ENCODE results near the gene ANKRD29.

ANKRD29 gene

DNA sequence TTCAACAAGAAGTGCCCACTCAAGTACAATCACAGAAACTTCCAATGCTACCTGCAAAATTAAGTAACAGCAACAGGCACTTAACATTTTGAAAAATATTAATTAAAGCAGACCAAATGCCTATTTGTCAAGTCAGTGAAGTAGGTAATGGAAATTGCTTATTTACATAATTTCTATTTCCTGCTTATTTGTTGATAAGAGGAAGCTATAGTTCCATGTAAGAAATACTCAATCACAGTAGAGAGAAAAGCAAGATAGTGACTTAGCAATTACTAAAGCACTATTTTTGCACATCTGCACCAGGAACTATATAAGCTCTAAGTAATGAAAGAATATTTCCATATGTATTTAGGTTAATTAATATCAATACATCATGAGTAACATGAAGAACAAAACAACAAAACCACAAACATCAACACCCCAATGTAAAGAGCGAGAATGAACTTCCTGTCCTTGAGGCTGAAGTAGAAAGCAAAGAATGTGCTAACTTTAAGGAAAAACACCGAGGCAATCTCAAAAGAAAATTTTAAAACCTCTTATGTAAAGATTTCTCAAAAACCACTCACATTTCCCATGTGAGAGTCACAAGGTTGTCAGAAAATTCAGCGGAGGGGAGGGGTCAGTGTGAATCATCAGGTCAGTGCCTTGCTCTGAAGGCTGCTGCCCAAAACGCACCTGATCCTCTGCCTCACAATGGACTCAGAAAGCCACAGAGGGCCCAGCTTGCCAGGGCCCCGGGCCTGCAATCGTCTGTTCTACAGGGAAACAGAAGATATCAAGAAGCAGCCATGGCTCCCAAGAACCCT lies 88.9 kb downstream of the ANKRD29 start:
- H4K8ac ChIP-seq (ENCODE audit: low read depth, low read length): no peak overlapping the region
- no peak overlapping the region for H3K56ac ChIP-seq (ENCODE audit: low read length)
- no peak overlapping the region for H3K4ac ChIP-seq (ENCODE audit: low read depth, low read length)
- no peak overlapping the region for H2BK15ac ChIP-seq (replicated peaks; ENCODE audit: low read depth)
- no peaks in the 10 kb centered on the region for H3K4me1 ChIP-seq (ENCODE audit: control insufficient read depth, low read depth, low read length)
- DNase-seq: peak; percentile 55
- H4K5ac ChIP-seq (ENCODE audit: low read length): no peak overlapping the region
- H3K27me3 ChIP-seq (ENCODE audit: insufficient read depth, low read length, poor library complexity): no peaks in the 10 kb centered on the region
- no peak overlapping the region for H3K4me3 ChIP-seq (ENCODE audit: low read length)
- no peak overlapping the region for H2AK5ac ChIP-seq (ENCODE audit: low read length)
- H3K79me2 ChIP-seq (ENCODE audit: control insufficient read depth, insufficient read depth, low read length): peaks cover 10% of the 10 kb centered on the region
- H3K79me1 ChIP-seq (ENCODE audit: low read length): peaks cover 14% of the 10 kb centered on the region
- no peak overlapping the region for H2BK5ac ChIP-seq (ENCODE audit: low read length)
- no peak overlapping the region for H3K27ac ChIP-seq (ENCODE audit: low read depth, low read length)
- WGBS (ENCODE audit: extremely low coverage, insufficient coverage, low lambda C conversion rate): no CpG with 5 or more reads among the region's 6 CpGs
- no peak overlapping the region for H3K4me2 ChIP-seq (ENCODE audit: low read length)
- no peak overlapping the region for H3K18ac ChIP-seq (ENCODE audit: low read length)
- H3K23ac ChIP-seq (ENCODE audit: low read length): no peak overlapping the region
- no peak overlapping the region for H3K9ac ChIP-seq (ENCODE audit: low read length)
- no peak overlapping the region for H2BK120ac ChIP-seq (ENCODE audit: low read depth, low read length)
- peaks cover 8% of the 10 kb centered on the region for H3K36me3 ChIP-seq (ENCODE audit: control insufficient read depth, insufficient read depth, low read length)

DNA sequence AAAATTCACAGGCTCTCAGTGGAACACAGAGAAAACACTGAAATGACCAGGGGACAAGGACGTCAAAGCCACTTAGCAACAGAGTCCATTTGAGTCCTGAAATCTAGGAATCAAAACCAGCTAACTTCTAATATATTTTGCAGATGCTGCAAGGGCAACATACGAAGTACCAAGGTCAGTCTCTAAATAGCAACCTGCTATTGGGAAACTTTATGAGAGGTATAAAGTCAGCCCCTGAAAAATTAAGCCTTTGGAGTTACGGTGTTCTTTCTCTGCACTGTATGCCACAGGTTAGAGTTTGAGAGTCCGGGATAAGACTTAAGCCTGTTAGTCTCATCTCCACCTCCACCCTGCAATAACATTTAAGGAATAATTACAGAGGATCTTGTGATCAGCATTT lies 89.7 kb downstream of the ANKRD29 start:
- Histone ChIP-seq H2BK5ac (ENCODE audit: low read length) (no peak overlapping the region), H4K8ac (ENCODE audit: low read depth, low read length) (no peak overlapping the region), H2BK120ac (ENCODE audit: low read depth, low read length) (no peak overlapping the region), H3K18ac (ENCODE audit: low read length) (no peak overlapping the region), H3K4ac (ENCODE audit: low read depth, low read length) (no peak overlapping the region), H3K79me2 (ENCODE audit: control insufficient read depth, insufficient read depth, low read length) (peaks cover 3% of the 10 kb centered on the region), H3K36me3 (ENCODE audit: control insufficient read depth, insufficient read depth, low read length) (peaks cover 8% of the 10 kb centered on the region), H3K56ac (ENCODE audit: low read length) (no peak overlapping the region), H2BK15ac (replicated peaks; ENCODE audit: low read depth) (no peak overlapping the region), H3K79me1 (ENCODE audit: low read length) (peaks cover 7% of the 10 kb centered on the region), H4K5ac (ENCODE audit: low read length) (no peak overlapping the region), H3K4me3 (ENCODE audit: low read length) (no peak overlapping the region), H3K23ac (ENCODE audit: low read length) (no peak overlapping the region), H3K4me1 (ENCODE audit: control insufficient read depth, low read depth, low read length) (no peaks in the 10 kb centered on the region), H2AK5ac (ENCODE audit: low read length) (no peak overlapping the region), H3K4me2 (ENCODE audit: low read length) (no peak overlapping the region), H3K9ac (ENCODE audit: low read length) (no peak overlapping the region), H3K27ac (ENCODE audit: low read depth, low read length) (no peak overlapping the region), H3K27me3 (ENCODE audit: insufficient read depth, low read length, poor library complexity) (no peaks in the 10 kb centered on the region)
- no peak for DNase-seq
- no CpG with 5 or more reads among the region's 4 CpGs for WGBS (ENCODE audit: extremely low coverage, insufficient coverage, low lambda C conversion rate)

DNA sequence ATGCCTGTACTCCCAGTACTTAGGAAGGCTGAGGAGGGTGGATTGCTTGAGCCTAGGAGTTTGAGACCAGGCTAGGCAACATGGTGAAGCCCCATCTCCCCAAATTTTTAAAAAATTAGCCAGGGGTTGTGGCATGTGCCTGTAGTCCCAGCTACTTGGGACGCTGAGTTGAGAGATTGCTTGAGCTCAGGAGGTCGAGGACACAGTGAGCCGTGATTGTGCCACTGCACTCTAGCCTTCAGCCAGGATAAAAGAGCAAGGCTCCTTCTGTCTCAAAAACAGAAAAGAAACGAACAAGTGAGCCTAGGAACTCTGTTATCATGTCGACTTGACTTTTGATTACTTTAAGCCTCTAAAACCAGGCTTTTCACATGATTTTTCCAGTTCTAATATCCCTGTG lies 90.1 kb downstream of the ANKRD29 start:
- no peak overlapping the region for H2AK5ac ChIP-seq (ENCODE audit: low read length)
- no peak for DNase-seq
- H3K36me3 ChIP-seq (ENCODE audit: control insufficient read depth, insufficient read depth, low read length): peaks cover 8% of the 10 kb centered on the region
- H3K79me1 ChIP-seq (ENCODE audit: low read length): peaks cover 7% of the 10 kb centered on the region
- no peak overlapping the region for H3K4ac ChIP-seq (ENCODE audit: low read depth, low read length)
- H3K27ac ChIP-seq (ENCODE audit: low read depth, low read length): no peak overlapping the region
- no peak overlapping the region for H2BK15ac ChIP-seq (replicated peaks; ENCODE audit: low read depth)
- no peak overlapping the region for H3K9ac ChIP-seq (ENCODE audit: low read length)
- H3K18ac ChIP-seq (ENCODE audit: low read length): no peak overlapping the region
- no peak overlapping the region for H3K23ac ChIP-seq (ENCODE audit: low read length)
- no peak overlapping the region for H3K4me3 ChIP-seq (ENCODE audit: low read length)
- no peak overlapping the region for H2BK120ac ChIP-seq (ENCODE audit: low read depth, low read length)
- no CpG with 5 or more reads among the region's 5 CpGs for WGBS (ENCODE audit: extremely low coverage, insufficient coverage, low lambda C conversion rate)
- H2BK5ac ChIP-seq (ENCODE audit: low read length): no peak overlapping the region
- H4K5ac ChIP-seq (ENCODE audit: low read length): no peak overlapping the region
- no peaks in the 10 kb centered on the region for H3K4me1 ChIP-seq (ENCODE audit: control insufficient read depth, low read depth, low read length)
- no peak overlapping the region for H3K4me2 ChIP-seq (ENCODE audit: low read length)
- H3K27me3 ChIP-seq (ENCODE audit: insufficient read depth, low read length, poor library complexity): no peaks in the 10 kb centered on the region
- peaks cover 3% of the 10 kb centered on the region for H3K79me2 ChIP-seq (ENCODE audit: control insufficient read depth, insufficient read depth, low read length)
- H3K56ac ChIP-seq (ENCODE audit: low read length): no peak overlapping the region
- H4K8ac ChIP-seq (ENCODE audit: low read depth, low read length): no peak overlapping the region

DNA sequence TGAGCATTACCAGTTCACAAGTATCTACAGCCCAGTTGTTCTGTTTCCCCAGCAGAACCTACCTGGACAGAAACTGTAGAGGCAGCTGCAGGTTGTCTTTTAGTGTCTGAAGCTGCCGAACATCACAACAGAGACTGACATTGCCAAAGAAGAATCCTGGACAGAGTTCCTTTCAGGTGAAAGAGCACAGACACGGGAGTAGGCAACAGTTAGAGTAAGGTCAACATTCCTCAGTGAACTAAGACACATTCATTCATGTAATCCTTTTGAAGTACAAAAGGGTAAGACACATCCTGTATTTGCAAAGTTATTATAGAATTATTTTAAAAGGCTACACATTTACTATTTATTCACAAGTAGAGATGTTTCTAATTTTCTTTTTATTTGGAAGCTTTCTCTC lies 90.7 kb downstream of the ANKRD29 start:
- H2BK15ac ChIP-seq (replicated peaks; ENCODE audit: low read depth): no peak overlapping the region
- peaks cover 3% of the 10 kb centered on the region for H3K79me2 ChIP-seq (ENCODE audit: control insufficient read depth, insufficient read depth, low read length)
- no peak overlapping the region for H3K4me2 ChIP-seq (ENCODE audit: low read length)
- no peak overlapping the region for H2BK5ac ChIP-seq (ENCODE audit: low read length)
- no peaks in the 10 kb centered on the region for H3K4me1 ChIP-seq (ENCODE audit: control insufficient read depth, low read depth, low read length)
- H3K4me3 ChIP-seq (ENCODE audit: low read length): no peak overlapping the region
- no peak overlapping the region for H3K56ac ChIP-seq (ENCODE audit: low read length)
- no peak overlapping the region for H2AK5ac ChIP-seq (ENCODE audit: low read length)
- no peak overlapping the region for H3K9ac ChIP-seq (ENCODE audit: low read length)
- DNase-seq: no peak
- no peak overlapping the region for H3K23ac ChIP-seq (ENCODE audit: low read length)
- H3K27me3 ChIP-seq (ENCODE audit: insufficient read depth, low read length, poor library complexity): no peaks in the 10 kb centered on the region
- H3K18ac ChIP-seq (ENCODE audit: low read length): no peak overlapping the region
- WGBS (ENCODE audit: extremely low coverage, insufficient coverage, low lambda C conversion rate): no CpG with 5 or more reads among the region's 2 CpGs
- H3K27ac ChIP-seq (ENCODE audit: low read depth, low read length): no peak overlapping the region
- no peak overlapping the region for H2BK120ac ChIP-seq (ENCODE audit: low read depth, low read length)
- no peak overlapping the region for H4K8ac ChIP-seq (ENCODE audit: low read depth, low read length)
- no peak overlapping the region for H3K4ac ChIP-seq (ENCODE audit: low read depth, low read length)
- H3K36me3 ChIP-seq (ENCODE audit: control insufficient read depth, insufficient read depth, low read length): peaks cover 8% of the 10 kb centered on the region
- peaks cover 7% of the 10 kb centered on the region for H3K79me1 ChIP-seq (ENCODE audit: low read length)
- no peak overlapping the region for H4K5ac ChIP-seq (ENCODE audit: low read length)

DNA sequence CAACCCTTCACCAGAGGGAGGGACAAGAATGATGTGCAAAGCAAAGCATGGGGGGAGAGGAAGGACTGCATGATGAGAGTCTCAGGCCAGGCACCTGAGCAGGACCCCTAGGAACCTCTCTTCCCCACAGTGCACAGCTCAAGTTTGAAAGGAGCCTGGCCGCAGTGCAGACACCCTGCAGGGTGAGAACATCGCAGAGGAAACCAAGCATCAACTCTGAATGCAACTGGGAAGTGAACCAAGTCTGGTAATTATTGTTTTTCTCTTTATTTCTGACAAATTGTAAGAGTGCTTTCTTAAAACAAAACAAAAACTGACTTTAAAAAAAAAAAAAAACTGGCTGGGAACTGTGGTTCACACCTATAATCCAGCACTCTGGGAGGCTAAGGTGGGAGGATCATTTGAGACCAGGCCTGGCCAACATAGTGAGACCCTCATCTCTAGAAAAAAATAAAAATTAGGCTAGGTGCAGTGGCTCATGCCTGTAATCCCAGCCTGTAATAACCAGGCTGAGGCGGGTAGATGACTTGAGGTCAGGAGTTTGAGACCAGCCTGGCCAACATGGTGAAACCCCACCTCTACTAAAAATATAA lies 91.7 kb downstream of the ANKRD29 start:
- no peak overlapping the region for H4K5ac ChIP-seq (ENCODE audit: low read length)
- H3K56ac ChIP-seq (ENCODE audit: low read length): no peak overlapping the region
- WGBS (ENCODE audit: extremely low coverage, insufficient coverage, low lambda C conversion rate): no CpG with 5 or more reads among the region's 3 CpGs
- H3K4me3 ChIP-seq (ENCODE audit: low read length): no peak overlapping the region
- H3K18ac ChIP-seq (ENCODE audit: low read length): no peak overlapping the region
- H3K36me3 ChIP-seq (ENCODE audit: control insufficient read depth, insufficient read depth, low read length): peaks cover 9% of the 10 kb centered on the region
- no peak overlapping the region for H3K9ac ChIP-seq (ENCODE audit: low read length)
- H3K4me2 ChIP-seq (ENCODE audit: low read length): no peak overlapping the region
- no peak overlapping the region for H2BK120ac ChIP-seq (ENCODE audit: low read depth, low read length)
- H3K27ac ChIP-seq (ENCODE audit: low read depth, low read length): no peak overlapping the region
- H4K8ac ChIP-seq (ENCODE audit: low read depth, low read length): no peak overlapping the region
- H3K79me2 ChIP-seq (ENCODE audit: control insufficient read depth, insufficient read depth, low read length): peaks cover 3% of the 10 kb centered on the region
- H2BK15ac ChIP-seq (replicated peaks; ENCODE audit: low read depth): no peak overlapping the region
- H3K23ac ChIP-seq (ENCODE audit: low read length): no peak overlapping the region
- DNase-seq: no peak
- H3K4me1 ChIP-seq (ENCODE audit: control insufficient read depth, low read depth, low read length): no peaks in the 10 kb centered on the region
- H2BK5ac ChIP-seq (ENCODE audit: low read length): no peak overlapping the region
- H3K27me3 ChIP-seq (ENCODE audit: insufficient read depth, low read length, poor library complexity): no peaks in the 10 kb centered on the region
- H2AK5ac ChIP-seq (ENCODE audit: low read length): no peak overlapping the region
- no peak overlapping the region for H3K4ac ChIP-seq (ENCODE audit: low read depth, low read length)
- H3K79me1 ChIP-seq (ENCODE audit: low read length): peaks cover 7% of the 10 kb centered on the region

All from mesendoderm (in vitro differentiated cells).